ENCODE data around the gene RNF114.

The RNF114 gene

GRCh38 chr20:49904440-49905214 lies 31.6 kb upstream of the RNF114 start:
- no peak for DNase-seq (ENCODE audit: low read depth in 2 of 2)

DNA sequence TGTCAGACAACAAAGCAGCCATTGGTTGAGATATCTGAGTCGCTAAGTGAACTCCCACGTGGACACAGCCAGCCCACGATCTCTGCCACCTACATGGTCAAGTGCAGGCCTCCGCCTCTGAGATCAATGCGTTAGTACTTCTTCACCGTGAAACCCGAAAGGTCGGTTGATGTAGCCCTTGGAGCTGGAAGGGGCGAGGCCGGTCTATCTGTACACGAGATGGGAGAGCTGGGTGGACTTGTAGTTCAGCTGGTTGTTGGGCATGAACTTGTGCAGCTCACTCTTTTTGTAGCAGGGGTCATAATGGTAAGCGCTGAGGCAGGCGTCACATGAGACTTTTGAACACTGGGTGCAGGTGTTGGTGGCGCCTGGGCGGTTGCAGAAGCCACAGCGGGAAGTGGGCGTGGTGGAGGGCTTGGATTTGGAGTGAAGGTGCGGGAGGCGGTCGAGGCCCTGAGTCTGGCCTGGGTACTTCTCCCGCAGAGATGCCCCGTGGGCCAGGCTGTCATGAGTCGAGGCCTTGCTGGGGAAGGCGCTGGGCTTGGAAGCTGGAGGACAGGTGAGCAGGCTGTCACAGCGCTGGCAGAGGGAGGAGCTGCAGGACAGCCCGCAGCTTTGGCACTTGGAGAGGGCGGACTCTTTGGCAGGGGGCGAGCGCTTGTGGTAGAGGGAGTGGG lies 30.6 kb upstream of the RNF114 start:
- DNase-seq (ENCODE audit: low read depth in 2 of 2), result no peak

- DNase-seq (ENCODE audit: low read depth in 2 of 2), result no peak
Observed at GRCh38 chr20:49906101-49906604, 30.0 kb upstream of the RNF114 start.

- no peak for DNase-seq (ENCODE audit: low read depth in 2 of 2)
Observed at GRCh38 chr20:49906615-49907154, 29.5 kb upstream of the RNF114 start.

GRCh38 chr20:49907405-49908257 lies 28.6 kb upstream of the RNF114 start:
- no peak for DNase-seq (ENCODE audit: low read depth in 2 of 2)

- no peak for DNase-seq (ENCODE audit: low read depth in 2 of 2)
Observed at GRCh38 chr20:49908258-49908565, 28.0 kb upstream of the RNF114 start.

DNA sequence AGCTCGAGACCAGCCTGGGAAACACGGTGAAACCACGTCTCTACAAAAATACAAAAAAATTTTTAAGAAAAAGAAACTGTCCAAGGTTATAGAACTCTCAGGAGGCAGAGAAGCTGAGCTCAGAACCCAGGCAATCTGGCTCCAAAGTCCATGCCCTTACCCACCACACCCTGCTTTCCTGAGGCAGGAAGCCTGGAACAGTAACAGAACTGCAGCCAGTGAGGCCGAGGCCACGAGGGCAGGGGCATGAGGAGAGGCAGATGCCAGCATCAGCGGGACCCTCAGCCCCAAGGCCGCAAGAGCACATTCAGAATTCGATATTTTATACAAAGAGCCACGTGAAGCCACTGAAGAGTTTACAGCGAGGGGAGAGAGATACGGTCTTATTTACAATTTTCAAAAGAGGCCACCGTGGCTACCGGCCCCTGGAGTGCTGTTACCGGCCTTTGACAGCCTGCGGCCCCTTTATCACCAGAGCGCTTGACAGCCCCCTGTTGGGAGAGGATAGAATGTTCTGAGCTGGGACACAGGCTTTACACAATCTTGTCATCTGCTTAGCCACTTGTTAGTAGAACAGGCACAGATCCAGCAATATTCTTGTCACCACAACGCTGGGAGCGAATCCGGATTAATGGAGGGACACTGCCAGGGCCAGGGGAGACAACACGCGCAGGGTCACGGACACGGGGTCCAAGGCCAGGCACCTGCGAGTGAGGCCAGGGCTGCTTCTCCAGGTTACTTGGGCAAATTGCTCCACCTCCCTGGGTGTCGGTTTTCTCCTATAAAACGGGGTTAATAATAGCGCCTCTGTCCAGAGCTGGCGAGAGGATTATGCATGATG lies 26.5 kb upstream of the RNF114 start:
- no peak for DNase-seq (ENCODE audit: low read depth in 2 of 2)

DNA sequence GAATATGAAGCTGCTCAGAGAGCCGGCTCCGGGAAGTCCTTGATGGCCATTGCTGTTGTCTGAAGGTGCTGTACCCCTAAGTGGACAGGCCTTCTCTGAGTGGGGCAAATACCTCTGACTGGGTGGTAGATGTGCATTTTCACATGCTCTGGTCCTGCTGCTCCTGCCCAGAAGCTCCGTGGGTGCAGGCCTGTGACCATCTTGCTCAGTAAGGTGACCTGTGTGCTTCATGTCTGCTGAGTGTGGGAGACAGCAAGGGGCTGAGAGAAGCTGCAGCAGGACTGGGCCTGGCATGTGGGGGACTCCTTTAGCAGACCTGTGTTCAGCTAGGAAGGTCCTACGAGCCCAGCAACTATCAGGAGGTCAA lies 25.9 kb upstream of the RNF114 start:
- no peak for DNase-seq (ENCODE audit: low read depth in 2 of 2)

- no peak for DNase-seq (ENCODE audit: low read depth in 2 of 2)
Observed at GRCh38 chr20:49913399-49914047, 22.7 kb upstream of the RNF114 start.

GRCh38 chr20:49914310-49915117 lies 21.7 kb upstream of the RNF114 start:
- no peak for DNase-seq (ENCODE audit: low read depth in 2 of 2)

DNA sequence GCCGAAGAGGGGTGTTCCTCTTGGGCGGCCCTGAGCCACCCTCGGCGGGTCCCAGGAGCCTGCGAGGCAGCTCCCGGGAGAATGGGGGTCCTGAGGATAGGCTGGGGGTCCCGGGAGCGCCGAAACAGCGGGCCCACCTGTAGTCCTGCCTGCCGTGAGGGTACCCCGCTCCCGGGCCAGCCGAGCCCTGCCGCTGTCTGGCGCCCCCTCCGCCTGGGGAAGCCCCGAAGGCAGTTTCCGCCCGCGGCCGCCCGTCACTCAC lies 21.1 kb upstream of the RNF114 start:
- DNase-seq (ENCODE audit: low read depth in 2 of 2), result no peak

DNA sequence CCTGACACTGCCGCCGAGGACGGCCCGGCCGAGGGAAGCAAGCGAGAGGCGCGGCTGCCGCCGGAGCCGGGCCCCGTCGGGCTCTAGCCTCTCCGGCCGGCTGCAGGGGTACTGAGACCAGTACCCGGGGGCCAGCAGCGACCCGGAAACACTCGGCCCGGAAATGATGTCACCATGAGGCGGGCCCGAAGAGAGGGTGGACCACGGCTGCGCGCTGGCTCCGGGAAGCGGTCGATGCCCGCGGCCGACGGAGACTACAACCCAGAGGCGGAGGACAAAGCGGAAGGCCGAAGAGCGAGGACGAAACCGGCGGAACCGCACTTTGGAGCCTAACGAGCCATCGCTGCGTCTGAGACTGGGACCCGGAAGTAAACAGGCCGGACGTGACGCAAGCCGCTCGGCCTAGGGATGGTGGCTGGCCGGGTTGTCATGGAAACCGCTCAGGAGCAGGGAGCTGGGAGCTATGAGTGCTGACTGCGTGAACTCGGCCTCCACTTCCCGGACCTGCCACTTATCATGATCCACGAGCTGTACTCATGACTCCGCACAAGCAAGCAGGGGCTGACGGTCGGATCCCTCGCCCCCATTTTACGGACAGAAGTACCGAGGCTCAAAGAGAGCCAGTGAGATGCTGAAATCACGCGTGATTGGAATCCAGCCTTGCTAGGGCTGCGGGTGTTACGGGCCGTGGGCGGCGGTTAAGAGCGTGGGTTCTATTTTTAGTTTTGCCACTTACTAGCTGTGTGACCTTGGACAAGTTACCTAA lies 20.6 kb upstream of the RNF114 start, which contains the start of gene SPATA2:
SPATA2 (minus strand) TSS at position 150 of the 766 bp plus-strand sequence. CDS start 7,039 bp downstream, outside the sequence.
- DNase-seq (ENCODE audit: low read depth in 2 of 2), result peak; percentile 69 to 80

GRCh38 chr20:49916146-49917002 lies 19.8 kb upstream of the RNF114 start:
- DNase-seq (ENCODE audit: low read depth in 2 of 2), result no peak

GRCh38 chr20:49918446-49918845 lies 17.8 kb upstream of the RNF114 start:
- no peak for DNase-seq (ENCODE audit: low read depth in 2 of 2)

- DNase-seq (ENCODE audit: low read depth in 2 of 2), result no peak
Observed at GRCh38 chr20:49919009-49919408, 17.2 kb upstream of the RNF114 start.

- DNase-seq (ENCODE audit: low read depth in 2 of 2), result no peak
Observed at GRCh38 chr20:49919461-49919860, 16.7 kb upstream of the RNF114 start.

DNA sequence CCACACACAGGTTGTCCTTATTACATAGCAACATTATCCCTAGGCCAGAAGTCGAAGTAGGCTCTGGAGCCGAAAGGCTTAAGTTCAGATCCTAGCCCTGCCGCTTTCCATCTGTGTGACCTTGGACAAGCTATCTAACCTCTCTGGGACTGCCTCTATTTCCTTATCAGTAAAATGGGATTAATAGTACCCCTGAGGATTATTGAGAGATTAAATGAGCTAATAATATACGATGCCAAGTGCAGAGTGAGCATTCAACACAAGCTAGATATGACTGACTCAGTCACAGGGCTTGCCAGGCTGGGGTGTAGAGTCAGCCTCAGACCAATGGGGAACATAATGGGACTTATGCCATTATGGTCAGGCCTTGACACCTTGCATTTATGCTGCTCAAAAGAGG lies 11.9 kb upstream of the RNF114 start:
- DNase-seq (ENCODE audit: low read depth in 2 of 2), result no peak

GRCh38 chr20:49925901-49926454 lies 10.2 kb upstream of the RNF114 start:
- DNase-seq (ENCODE audit: low read depth in 2 of 2), result no peak

Data from stimulated activated CD4-positive, alpha-beta T cell treated with anti-CD3 and anti-CD28 coated beads, Interleukin-1b, Interleukin-23, amount 100 ng/mL, for 1 hour (primary cell).